ENCODE data around the gene GLT6D1.

The GLT6D1 gene

DNA sequence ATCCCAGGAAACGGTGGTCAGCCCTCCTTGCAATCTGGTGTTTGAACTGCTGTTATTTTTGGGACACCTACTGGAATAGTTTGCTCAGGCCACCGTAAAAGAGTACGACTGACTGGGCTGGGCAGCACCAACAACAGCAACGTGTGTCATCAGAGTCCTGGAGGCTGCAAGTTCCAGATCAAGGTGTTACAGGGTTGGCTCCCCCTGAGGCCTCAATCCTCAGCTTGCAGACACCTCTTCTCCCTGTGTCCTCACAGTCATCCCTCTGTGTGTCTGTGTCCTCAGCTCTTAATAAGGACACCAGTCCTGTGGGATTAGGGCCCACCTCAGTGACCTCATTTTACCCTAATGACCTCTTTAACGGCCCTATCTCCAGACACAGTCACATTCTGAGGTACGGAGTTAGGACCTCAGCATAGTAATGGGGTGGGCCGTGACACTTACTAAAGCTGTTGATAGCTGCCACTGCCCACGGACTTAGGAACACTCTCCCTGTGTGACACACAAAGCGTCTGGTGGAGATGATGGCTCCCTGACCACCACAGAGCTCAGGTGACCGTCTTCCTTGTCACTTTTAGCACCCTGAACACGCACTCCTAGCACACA, 16.8 kb downstream of the GLT6D1 start:
- no peak for DNase-seq (ENCODE audit: low spot score)

DNA sequence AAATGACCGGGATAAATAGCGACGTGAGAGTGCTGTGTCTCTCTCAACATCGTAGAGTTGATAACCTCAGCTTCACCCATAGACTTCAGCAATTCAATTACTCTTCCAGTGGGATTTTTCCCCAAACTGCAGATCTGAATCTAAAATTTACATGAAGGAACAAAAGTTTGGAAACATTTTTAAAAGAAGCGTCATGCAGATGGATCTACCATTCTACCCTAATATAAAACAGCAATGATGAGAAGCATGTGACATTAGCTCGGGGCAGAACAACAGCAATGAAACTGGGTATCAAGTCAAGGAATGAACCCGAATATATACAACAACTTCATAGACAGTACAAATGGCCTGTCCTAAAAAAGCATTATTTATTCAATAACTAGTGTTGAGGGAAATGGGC, 18.8 kb downstream of the GLT6D1 start:
- no peak for DNase-seq (ENCODE audit: low spot score)

DNA sequence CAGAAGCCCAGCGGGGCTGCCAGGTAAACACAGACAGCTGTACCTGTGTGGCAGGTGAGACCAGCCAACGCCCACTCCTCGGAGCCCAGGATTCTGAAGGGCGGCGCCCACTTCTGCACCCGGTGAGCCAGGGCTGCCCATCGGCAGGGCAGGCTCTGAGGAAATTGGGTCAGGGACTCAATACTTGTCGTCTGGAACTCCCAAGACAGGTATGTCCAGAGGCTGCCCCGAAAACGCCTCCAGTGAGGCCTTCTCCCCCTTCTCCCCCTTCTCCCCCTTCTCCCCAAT, 19.8 kb downstream of the GLT6D1 start:
- no peak for DNase-seq (ENCODE audit: low spot score)

DNA sequence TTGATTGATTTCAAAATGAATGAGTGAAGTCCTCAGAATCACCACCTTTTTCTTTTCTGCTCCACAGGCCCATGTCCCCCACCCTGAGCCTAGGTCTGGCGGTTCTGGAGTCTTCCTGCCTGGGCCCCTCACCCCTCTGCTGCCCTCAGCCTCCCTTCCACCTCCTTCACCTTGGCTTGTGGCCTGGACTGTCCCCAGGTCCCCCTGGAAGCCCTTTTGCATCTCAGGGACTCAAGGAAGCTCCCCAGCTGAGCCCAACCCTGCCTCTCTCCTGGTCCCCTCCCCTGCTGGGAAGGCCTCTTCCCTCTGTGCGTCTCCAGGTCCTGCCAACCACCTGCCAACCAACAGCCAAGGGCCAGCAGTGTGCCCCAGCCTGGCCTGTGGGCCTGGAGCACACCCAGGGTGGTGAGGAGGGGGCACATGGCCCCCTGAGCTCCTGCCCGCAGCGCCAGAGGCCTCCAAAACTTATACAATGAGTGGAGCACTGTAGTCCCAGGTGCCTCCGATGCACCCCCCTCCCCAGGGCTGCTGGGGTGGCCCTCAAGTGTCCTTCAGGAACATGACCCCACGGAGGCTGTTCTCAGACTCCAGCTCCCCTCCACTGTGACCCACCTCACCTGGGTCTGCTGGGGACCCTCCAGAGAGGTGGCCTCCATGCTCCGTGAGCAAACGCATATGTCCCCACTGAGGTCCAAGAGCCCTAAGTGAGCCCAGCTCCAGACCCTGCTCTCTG, 20.3 kb downstream of the GLT6D1 start:
- DNase-seq (ENCODE audit: low spot score), result no peak

DNA sequence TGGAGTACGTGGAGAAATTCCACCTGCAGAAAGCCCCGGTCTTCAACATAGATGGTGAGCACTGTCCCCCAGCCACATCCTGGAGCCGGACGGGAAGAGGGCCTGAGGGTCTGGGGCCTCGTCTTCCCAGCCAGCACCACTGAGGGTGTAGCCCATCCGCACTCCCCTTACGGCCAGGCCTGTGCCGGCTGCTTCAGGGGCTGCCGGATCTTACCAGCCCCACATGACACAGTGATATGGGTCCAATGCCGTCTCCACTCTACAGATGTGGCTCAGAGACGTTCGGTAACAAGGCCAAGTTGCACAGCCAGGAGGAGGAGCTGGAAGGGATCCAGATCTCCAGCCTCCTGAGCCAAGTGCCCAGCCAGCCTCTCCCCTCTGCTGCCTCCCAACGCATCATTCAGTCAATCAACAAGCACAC, 21.3 kb downstream of the GLT6D1 start:
- no peak for DNase-seq (ENCODE audit: low spot score)

DNA sequence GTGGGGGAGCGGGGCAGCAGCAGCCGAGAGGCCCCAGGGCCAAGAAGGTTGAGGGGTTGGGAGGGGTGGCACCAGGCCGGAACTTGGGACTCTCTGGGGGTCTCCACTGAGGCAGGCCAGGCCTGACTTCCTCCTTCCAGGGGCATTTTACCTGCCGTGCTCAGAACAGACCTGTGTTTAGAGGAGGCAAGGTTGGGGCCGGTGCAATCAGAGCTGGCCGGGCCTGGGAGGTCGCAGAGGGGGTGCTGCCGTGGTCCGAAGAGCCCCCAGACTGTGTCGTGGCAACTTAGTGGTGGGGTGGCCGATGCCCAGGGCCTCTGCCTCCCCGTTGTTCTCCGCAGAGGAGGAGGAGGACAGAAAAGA, 21.8 kb downstream of the GLT6D1 start:
- DNase-seq (ENCODE audit: low spot score), result no peak

DNA sequence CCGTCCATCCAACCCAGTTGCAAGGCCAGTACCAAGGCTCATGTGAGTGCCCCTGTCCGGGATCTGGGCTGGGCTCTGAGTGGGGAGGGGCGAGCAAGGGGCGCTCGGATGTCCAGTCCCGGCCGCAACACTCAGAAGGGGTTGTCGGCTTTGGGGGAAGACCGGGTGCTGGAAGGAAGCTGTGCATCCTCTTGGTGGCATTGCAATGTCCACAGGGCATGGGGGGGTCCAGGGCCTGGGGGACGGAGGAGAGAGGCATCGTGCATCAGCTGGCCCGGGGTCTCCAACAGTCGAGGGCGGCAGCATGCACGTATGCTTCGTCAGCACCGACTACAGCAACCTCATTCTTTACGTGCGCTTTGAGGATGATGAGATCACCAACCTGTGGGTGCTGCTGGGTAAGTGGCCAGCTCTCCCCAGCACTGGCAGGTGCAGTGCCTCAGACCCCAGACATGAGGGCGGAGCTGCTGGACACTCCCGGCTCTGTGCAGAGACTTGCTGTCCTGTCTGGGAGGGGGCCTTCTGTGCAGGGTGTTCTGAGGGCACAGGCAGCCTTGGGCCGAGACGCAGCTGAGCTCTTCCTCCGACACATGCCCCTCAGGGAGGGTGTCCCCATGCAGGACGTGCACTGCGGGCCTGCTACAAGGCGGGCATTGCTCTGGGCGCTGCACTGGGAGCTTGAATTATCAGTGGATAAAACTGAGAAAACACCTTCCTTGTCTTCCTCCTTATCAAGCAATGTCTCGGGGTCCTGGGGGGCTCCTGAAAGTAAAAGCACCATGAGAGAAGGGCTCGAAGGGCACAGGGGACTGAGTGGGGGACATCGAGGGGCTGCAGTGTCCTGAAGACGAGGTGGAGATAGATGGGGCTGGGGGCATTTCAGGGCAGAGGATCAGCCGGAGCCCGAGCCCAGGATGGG, 22.5 kb downstream of the GLT6D1 start:
- DNase-seq (ENCODE audit: low spot score), result no peak

DNA sequence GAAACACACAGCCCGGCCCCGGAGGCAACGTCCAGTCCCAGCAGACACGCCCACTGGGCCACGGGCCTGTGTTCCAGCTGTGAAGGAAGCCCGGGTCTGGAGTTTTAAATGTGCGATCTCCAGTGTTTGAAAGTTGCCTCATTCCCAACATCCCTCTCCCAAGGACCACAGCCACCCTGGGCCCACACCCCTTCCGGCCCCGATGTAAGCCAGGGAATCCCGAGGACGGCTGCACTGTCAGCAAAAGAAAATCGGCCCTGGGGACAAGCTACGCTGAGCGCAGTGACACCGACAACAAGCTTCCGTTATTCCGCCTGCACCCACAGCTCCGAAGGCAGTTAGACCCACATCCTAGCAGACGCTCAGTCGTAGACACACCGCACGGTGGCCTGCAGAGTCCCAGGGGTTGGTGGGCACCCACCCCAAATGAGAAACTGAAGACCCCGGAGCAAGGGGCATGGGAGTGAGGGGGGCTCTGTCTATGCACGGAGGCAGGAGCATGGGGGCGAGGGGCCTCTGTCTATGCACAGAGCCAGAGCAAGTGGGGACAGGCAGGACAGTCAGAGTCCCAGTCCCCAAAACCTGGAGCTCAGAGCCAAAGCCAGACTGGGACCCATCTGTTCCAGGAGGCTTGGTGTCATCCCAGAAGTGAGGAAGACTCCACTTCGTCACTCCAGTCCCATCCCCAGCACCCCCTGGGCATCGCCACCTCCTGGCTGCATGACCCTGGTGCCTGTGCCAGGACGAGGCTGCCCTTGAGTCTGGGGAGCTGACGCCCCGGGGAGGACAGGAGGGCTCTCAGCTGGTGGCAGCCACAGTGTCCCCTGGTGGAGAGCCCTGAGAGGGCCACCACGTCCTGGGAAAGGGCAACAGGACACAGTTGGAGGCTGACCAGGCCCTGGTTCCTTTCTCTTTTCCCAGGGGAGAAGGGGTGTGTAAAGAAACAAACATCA, 23.4 kb downstream of the GLT6D1 start:
- DNase-seq (ENCODE audit: low spot score), result no peak

DNA sequence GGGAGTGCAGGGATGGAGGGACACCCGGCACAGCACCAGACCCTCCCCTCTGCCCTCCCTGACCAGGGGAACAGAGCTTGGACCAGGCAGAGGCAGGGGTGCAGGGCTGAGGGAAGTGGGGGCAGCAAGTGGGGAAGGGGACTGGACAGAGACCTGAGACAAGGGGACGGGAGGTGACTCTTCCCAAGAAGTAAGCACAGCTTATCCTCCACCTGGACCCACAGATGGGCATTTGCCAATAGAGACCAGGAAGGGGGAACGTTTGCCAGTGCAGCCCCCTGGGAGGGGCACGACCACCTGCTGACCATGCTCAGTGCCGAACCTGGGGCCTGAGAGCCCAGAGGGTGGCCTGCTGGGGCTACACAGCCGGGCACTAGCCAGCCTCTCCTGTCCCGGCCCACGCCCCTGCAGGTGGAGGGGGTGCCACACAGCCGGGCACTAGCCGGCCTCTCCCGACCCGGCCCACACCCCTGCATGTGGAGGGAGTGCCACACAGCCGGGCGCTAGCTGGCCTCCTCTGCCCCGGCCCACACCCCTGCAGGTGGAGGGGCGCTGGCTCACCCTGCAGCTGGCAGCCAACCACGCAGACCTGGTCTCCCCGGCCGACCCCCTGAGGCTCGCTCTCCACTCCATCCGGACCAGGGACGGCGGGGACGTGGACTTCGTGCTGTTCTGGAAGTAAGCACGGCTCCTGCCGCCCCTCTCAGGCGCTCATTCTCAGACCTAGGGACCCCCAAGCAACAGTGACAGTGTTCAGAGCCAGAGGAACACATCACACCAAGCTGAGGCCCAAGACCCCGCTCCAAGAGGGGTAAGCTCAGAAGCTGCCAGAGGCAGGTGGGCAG, 24.3 kb downstream of the GLT6D1 start:
- DNase-seq (ENCODE audit: low spot score), result no peak

DNA sequence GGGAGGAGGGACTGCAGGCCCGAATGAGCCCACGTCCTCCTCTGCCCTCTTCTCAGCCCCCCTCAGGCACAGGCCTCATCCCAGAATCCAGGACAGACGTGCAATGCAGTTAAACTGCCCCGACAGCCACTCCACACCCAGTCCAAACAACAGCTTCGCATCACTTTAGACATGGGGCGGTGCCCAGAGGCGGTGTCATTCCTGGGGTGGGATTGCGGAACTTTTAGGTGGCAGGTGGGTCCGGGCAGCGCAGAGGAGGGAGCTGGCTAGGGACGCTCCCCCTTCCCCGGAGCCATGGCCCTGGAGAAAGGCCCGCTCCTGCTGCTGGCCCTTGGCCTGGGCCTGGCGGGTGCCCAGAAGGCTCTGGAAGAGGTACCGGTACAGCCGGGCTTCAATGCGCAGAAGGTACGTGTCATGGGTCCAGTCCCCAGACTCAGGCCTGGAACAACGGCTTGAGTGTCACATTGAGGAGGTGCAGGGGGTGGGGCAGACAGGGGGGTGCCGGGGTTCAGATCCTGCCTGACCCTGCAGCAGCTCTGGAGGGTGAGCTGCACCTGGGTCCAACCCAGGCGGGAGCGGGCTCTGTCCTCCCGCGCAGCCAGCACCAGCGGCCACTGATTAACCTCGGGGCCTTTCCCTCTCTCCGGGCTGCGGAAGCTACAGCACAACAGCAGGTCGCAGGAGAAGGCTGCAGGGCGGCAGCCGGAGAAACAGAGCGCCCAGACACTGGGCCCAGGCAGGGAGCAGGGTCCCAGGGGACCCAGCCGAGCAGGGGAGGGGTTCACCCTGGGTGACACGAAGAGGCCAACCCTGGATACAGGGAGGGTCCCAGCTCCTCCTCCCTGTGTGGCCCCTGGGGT, 25.2 kb downstream of the GLT6D1 start:
- no peak for DNase-seq (ENCODE audit: low spot score)

DNA sequence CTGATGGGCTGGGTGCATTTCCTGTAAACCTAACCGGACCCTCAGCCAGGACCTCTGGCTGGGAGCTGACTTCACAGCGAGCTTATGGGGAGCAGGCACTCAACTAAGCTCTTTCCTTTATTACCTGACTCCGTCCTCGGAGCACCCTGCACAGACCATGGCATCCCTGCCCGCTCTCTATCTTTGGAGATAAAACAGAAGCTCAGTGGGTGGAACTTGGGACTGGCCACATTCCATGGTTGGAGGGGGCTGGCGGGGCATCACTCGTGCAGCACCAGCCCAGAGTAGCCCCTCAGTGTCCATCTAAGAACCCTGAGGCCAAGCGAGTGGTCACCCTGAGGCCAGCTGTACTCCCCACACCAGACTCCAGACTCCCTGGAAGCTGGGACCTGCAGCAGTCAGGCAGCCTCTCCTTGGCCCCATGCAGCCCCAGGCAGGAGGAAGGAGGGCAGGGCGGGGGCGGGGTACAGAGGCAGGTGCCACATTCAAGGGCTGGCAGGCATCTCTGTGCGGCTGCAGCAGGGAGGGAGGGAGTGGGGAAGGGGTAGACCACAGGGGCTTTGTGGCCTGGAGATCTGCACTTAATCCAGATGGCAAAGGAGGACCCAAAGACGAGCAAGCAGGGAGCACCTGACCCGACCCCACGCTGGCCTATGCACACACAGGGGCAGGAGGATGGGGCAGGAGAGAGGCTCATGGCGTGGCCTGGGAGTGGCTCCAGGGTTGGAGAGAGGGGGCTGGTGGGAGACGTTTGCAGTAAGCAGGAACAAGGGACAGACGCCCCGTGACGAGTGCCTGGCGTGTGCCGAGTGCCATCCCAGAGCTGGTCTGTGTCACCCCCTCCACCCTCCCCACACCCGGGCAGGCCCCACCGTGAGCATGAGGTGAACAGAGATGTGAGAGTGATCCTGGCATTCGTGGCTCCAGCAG, 26.1 kb downstream of the GLT6D1 start:
- no peak for DNase-seq (ENCODE audit: low spot score)

DNA sequence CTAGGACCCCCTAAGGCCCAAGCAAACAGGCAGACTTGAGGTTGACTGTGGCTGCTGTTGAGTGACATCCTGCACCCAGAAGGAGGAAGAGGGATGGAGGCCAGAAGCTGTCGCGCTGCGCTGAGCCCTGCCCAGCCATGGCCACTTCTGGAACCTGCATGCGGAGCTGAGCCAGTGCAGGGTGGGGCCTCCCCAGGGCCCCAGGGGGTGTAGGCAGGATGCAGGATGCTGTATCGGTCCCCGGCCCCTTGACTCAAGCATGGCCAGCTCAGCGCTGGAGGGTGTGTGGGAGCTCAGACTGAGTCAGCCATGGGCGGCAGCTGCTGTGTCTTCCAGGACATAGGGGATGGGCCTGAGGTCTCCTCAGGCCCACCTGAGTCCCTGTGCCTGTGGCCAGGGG, 26.9 kb downstream of the GLT6D1 start:
- no peak for DNase-seq (ENCODE audit: low spot score)

DNA sequence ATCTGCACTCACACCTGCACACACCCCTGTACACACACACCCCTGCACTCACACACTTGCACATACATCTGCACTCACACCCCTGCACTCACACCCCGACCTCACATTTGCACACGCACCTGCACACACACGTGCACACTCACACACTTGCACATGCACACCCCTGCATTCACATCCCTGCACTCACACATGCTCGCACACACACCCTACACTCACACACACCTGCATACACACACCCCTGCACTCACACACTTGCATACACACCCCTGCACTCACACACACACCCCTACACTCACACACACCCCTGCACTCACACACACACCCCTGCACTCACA, 27.5 kb downstream of the GLT6D1 start:
- no peak for DNase-seq (ENCODE audit: low spot score)

DNA sequence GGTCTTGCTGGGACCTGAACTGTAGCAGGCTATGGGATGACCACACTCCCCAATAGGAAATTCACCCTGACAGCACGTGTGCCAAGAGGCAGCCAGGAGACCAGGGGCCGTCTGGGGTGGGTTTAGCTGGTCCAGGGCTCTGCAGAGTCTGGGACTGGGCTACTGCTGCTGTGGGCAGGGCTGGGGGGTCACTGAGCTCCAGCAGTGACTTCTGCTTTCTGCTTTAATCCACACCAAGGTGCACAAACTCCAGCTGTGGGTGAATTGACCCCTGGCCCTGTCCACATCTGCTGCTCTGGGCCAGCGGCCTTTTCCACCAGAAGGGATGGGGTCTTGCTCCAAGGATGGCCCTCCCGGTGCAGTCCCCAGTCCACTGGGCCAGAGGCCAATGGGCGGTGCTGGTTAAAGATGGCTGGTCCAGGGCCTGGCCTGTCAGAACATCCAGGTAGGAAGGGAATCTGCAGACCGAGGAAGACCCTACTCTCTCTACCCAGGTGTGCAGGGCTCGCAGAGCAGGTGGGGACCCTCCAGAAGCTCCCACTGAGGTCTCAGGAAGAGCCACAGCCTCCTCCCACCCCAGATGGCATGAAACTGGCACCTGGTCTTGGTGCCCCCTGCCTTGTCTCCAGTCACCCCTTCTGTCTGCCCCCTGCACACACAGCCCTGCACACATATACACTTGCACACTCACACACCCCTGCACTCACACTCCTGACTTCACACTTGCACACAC, 28.0 kb downstream of the GLT6D1 start:
- no peak for DNase-seq (ENCODE audit: low spot score)

DNA sequence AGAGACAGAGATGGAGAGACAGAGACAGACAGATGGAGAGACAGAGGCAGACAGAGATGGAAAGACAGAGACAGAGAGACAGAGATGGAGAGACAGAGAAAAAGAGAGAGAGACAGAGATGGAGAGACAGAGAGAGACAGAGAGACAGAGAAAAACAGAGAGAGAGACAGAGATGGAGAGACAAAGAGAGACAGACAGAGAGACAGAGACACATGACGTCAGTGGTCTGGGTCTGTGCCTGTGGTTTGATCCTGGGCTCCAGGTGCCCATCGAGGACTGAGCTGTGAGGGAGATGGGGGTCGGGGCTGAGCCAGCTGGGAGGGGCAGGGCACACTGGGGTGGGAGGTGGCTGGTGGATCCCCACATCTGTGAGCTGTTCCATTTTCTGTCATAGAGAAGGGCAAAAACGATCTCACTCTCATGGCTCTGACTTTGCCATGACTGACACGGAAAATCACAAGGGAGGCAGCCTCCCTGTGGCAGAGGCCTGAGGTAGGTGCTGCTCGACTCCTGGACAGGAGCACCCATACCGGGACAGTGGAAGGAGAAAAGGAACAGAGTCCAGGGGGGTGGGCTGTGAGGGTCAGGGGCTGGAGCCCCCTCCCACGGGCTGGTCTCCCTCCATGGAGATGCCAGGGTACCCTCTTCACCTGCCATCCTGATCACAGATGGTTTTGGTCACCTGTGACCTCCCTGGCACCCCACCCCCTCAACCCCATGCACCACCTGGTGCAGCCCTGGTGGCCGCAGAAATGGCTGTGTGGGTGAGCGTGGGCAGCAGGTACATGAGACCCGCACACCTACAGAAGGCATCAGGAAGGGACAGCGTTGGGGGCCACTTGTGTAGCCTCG, 28.8 kb downstream of the GLT6D1 start:
- DNase-seq (ENCODE audit: low spot score), result no peak

DNA sequence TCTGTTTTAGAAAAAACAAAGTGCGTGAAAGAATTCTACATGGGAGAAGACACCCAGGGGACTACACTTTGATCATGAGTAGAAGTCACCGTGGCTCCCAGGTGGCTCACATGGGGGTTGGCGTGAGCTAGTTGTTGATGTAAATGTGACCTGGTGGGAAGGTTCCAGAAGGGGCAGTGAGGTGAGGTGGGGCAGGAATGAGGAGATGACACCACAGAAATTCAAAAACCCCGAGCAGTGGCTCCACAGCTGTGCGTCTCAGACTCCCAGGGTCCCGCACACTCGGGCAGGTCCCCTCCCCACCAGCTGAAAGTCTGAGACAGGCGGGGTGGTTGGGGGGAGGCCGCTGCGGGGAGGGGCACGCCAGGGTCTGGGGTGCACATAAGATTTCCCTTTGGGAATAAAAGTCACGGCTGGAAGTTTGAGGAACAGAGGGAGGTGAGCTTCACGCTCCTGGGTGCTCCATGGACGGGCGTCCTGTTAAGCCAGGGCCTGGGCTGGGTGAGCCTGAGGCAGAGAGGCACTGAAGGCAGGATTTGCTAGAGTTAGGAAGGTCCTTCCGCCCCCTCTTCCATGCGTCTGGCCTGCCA, 29.9 kb downstream of the GLT6D1 start:
- DNase-seq (ENCODE audit: low spot score), result no peak

DNA sequence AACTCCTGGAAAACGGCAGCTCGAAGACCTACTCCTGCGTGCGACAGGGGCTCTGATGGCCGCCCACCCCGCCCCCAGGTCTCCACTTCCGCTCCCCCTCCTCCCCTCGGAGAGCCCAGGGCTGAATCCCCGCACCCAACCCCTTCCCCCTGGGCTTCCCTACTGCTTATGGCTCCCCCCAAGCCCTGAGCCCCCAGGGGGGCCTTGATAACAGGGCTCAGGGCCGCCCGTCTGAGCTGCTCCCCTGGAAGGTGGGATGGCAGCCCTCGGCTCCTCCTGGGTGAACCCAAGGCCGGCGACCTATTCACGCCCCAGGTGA, 30.4 kb downstream of the GLT6D1 start:
- no peak for DNase-seq (ENCODE audit: low spot score)
